ENCODE data around the gene NIPBL. TPM values are rescaled to one million over a fixed set of nuclear protein-coding genes. Genes with fewer than 3 reads are reported as not detected.

The NIPBL gene
- total and polyA plus RNA-seq, 4 experiments from 2014 or later, result 3.8 to 110 (median 74.4) TPM

DNA sequence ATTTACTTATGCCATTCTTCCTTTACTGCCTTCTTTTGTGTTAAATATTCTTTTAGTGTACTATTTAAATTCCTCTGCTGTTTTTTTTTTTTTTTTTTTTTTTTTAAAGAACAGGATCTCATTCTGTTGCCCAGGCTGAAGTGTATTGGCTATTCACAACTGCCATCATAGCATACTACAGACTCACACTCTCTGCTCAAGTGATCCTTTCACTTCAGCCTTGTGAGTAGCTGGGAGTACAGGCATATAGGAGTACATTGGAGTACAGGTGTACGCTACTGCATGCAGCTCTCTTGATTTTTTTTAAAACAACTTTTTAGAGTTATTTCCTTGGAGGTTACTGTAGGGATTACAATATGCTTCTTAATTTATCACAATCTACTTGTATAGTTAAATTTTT, 56.1 kb downstream of the NIPBL start:
- intact Hi-C loops (cut with micrococcal nuclease), result loop anchor here (1.0 kb wide), 1 partner anchor 9 kb away; no protein-coding TSS in a partner anchor
- no peak for DNase-seq
- H3K36me3 Mint-ChIP-seq, result peaks cover 0 to 3% of the 10 kb centered on the region in 2 donors
- no peaks in the 10 kb centered on the region for H3K36me3 ChIP-seq (ENCODE audit: insufficient read depth, low read length)
- ChIA-PET CTCF (ENCODE audit: partially characterized antibody) (no interaction called here), POLR2A (ENCODE audit: partially characterized antibody) (no interaction called here)
- H3K27me3 Mint-ChIP-seq, result no peaks in the 10 kb centered on the region
- H3K4me1 ChIP-seq (ENCODE audit: insufficient read depth, low read length), result peaks cover 59% of the 10 kb centered on the region
- H3K27me3 ChIP-seq (ENCODE audit: insufficient read depth, low read length), result no peaks in the 10 kb centered on the region
- no peak overlapping the region for H3K27ac Mint-ChIP-seq
- no peak overlapping the region for H3K4me3 ChIP-seq (ENCODE audit: low read length in 2 of 2)
- no peak overlapping the region for H3K27ac ChIP-seq (ENCODE audit: low read depth, low read length)
- peak overlapping the region in 1 of 8 donors; percentile 13 for H3K4me3 Mint-ChIP-seq
- H3K9me3 Mint-ChIP-seq, result peaks cover 0 to 3% (median 0%) of the 10 kb centered on the region in 8 donors
- H3K9me3 ChIP-seq (ENCODE audit: control insufficient read depth in 1 of 2, low read length in 2 of 2), result no peaks in the 10 kb centered on the region
- H3K4me1 Mint-ChIP-seq, result peaks cover 59 to 90% (median 79%) of the 10 kb centered on the region in 4 donors

GRCh38 chr5:36934740-36935356, 58.3 kb downstream of the NIPBL start:
- H3K4me1 Mint-ChIP-seq, result peaks cover 49 to 86% (median 75%) of the 10 kb centered on the region in 4 donors
- Histone ChIP-seq H3K9me3 (ENCODE audit: control insufficient read depth in 1 of 2, low read length in 2 of 2) (no peaks in the 10 kb centered on the region), H3K4me1 (ENCODE audit: insufficient read depth, low read length) (peaks cover 46% of the 10 kb centered on the region), H3K36me3 (ENCODE audit: insufficient read depth, low read length) (no peaks in the 10 kb centered on the region), H3K4me3 (ENCODE audit: low read length in 2 of 2) (no peak overlapping the region), H3K27ac (ENCODE audit: low read depth, low read length) (no peak overlapping the region), H3K27me3 (ENCODE audit: insufficient read depth, low read length) (no peaks in the 10 kb centered on the region)
- peak overlapping the region in 4 of 8 donors; percentile 1 to 27 (median 16) for H3K4me3 Mint-ChIP-seq
- intact Hi-C loops (cut with micrococcal nuclease), result no loop called here
- no peaks in the 10 kb centered on the region for H3K27me3 Mint-ChIP-seq
- ChIA-PET CTCF (ENCODE audit: partially characterized antibody) (no interaction called here), POLR2A (ENCODE audit: partially characterized antibody) (no interaction called here)
- H3K27ac Mint-ChIP-seq, result peak overlapping the region in 1 of 7 donors; percentile 48
- no peak for DNase-seq
- peaks cover 0 to 3% (median 0%) of the 10 kb centered on the region in 8 donors for H3K9me3 Mint-ChIP-seq
- peaks cover 0 to 3% of the 10 kb centered on the region in 2 donors for H3K36me3 Mint-ChIP-seq

DNA sequence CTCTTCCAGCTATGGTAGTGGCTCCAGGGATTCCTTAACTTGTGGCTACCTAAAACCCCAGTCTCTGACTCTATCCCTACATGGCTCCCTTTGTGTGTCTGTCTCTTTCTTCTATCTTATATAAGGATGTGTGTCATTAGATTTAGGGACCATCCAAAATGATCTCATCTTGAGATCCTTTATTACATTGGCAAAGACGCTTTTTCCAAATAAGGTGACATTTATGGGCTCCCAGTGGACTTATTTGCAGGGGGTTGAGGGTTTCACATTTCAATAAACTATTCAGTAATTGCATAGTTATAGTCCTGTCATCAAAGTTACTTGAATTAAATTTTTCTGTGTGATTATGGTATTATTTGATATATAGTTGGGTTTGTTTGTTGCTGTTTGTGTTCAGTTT, 59.2 kb downstream of the NIPBL start:
- H3K27ac Mint-ChIP-seq, result no peak overlapping the region
- H3K9me3 Mint-ChIP-seq, result peaks cover 0 to 3% (median 0%) of the 10 kb centered on the region in 8 donors
- Histone ChIP-seq H3K36me3 (ENCODE audit: insufficient read depth, low read length) (no peaks in the 10 kb centered on the region), H3K4me3 (ENCODE audit: low read length in 2 of 2) (no peak overlapping the region), H3K27me3 (ENCODE audit: insufficient read depth, low read length) (no peaks in the 10 kb centered on the region), H3K4me1 (ENCODE audit: insufficient read depth, low read length) (peaks cover 39% of the 10 kb centered on the region), H3K27ac (ENCODE audit: low read depth, low read length) (no peak overlapping the region), H3K9me3 (ENCODE audit: control insufficient read depth in 1 of 2, low read length in 2 of 2) (no peaks in the 10 kb centered on the region)
- peaks cover 52 to 84% (median 71%) of the 10 kb centered on the region in 4 donors for H3K4me1 Mint-ChIP-seq
- peaks cover 0 to 3% of the 10 kb centered on the region in 2 donors for H3K36me3 Mint-ChIP-seq
- H3K27me3 Mint-ChIP-seq, result no peaks in the 10 kb centered on the region
- DNase-seq, result no peak
- peak overlapping the region in 1 of 8 donors; percentile 9 for H3K4me3 Mint-ChIP-seq
- ChIA-PET CTCF (ENCODE audit: partially characterized antibody) (no interaction called here), POLR2A (ENCODE audit: partially characterized antibody) (no interaction called here)
- intact Hi-C loops (cut with micrococcal nuclease), result no loop called here

DNA sequence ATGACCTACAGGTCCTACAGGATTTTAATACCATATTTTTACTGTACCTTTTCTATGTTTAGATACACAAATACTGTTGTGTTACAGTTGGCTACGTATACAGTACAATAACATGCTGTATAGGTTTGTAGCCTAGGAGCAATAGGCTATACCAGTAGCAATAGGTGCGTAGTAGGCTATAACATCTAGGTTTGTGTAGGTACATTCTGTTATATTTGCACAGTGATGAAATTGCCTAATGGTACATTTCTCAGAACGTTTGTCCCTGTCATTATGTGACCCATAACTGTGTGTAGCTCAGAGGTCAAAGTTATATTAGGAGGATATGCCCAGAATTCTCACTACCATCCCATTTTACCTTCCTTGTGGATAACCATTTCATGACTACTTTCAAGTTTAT, 59.7 kb downstream of the NIPBL start:
- peak in 1 of 5 donors; percentile 28 for DNase-seq
- Histone ChIP-seq H3K36me3 (ENCODE audit: insufficient read depth, low read length) (no peaks in the 10 kb centered on the region), H3K27ac (ENCODE audit: low read depth, low read length) (no peak overlapping the region), H3K4me3 (ENCODE audit: low read length in 2 of 2) (no peak overlapping the region), H3K9me3 (ENCODE audit: control insufficient read depth in 1 of 2, low read length in 2 of 2) (no peaks in the 10 kb centered on the region), H3K4me1 (ENCODE audit: insufficient read depth, low read length) (peaks cover 34% of the 10 kb centered on the region), H3K27me3 (ENCODE audit: insufficient read depth, low read length) (no peaks in the 10 kb centered on the region)
- POLR2A ChIA-PET (ENCODE audit: partially characterized antibody), result no interaction called here
- no peak overlapping the region for H3K4me3 Mint-ChIP-seq
- no peak overlapping the region for H3K27ac Mint-ChIP-seq
- CTCF ChIA-PET (ENCODE audit: partially characterized antibody), result no interaction called here
- H3K4me1 Mint-ChIP-seq, result peaks cover 52 to 84% (median 72%) of the 10 kb centered on the region in 4 donors
- H3K27me3 Mint-ChIP-seq, result no peaks in the 10 kb centered on the region
- intact Hi-C loops (cut with micrococcal nuclease), result no loop called here
- peaks cover 0 to 3% of the 10 kb centered on the region in 2 donors for H3K36me3 Mint-ChIP-seq
- peaks cover 0 to 3% (median 0%) of the 10 kb centered on the region in 8 donors for H3K9me3 Mint-ChIP-seq

- intact Hi-C loops (cut with micrococcal nuclease), result no loop called here
- peak overlapping the region in 2 of 7 donors; percentile 53 to 57 for H3K27ac Mint-ChIP-seq
- CTCF ChIA-PET (ENCODE audit: partially characterized antibody), result interaction anchor here (1.4 kb wide), 1 partner anchor 9 kb away, joined by 4 read pairs; no protein-coding TSS in a partner anchor
Measured at GRCh38 chr5:36938129-36938528, 61.6 kb downstream of the NIPBL start.

DNA sequence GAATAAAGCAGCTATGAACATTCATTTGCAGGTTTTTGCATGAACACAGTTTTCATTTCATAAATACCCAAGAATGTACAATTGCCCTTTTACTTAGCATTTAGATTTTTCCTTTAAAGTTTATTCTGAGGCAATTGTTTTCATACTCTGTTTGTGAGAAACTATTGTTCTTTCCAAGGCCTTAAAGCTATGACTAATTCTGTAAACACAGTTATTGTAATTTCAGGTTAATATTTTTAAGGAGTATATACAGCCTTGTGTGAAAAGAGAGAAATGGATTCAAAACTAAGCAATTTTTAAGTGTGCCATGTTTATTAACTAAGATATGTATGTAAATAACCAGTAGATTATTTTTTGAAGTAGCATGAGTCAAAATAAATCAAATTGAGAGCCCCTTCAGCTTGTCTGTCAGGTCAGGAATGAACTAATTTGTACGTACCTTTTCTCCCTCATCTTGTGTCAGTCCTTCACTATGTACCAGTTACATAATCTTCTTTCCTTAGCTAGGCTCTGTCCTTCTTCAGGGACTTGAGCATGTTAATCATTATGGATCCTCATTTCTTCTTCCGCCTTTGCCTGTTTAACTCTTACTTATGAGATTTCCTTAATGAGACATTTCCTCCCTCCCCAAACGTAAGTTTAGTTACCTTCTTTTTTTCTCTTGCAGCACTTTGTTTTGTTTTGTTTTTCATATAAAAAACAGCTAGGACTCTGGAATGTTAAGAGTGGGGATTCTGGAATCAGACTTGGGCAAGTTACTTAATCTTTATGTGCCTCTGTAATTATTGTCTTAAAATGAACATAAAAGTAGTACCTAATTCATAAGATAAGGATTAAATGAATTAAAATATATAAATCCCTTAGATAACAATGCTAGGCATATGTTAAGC, 63.6 kb downstream of the NIPBL start:
- intact Hi-C loops (cut with micrococcal nuclease), result no loop called here
- Mint-ChIP-seq H3K36me3 (peaks cover 0 to 2% of the 10 kb centered on the region in 2 donors), H3K27ac (peak overlapping the region in 3 of 7 donors; percentile 17 to 30 (median 19)), H3K4me3 (no peak overlapping the region), H3K9me3 (peaks cover 0 to 1% (median 0%) of the 10 kb centered on the region in 8 donors), H3K27me3 (no peaks in the 10 kb centered on the region), H3K4me1 (peaks cover 45 to 72% (median 60%) of the 10 kb centered on the region in 4 donors)
- Histone ChIP-seq H3K27me3 (ENCODE audit: insufficient read depth, low read length) (no peaks in the 10 kb centered on the region), H3K4me3 (ENCODE audit: low read length in 2 of 2) (no peak overlapping the region), H3K4me1 (ENCODE audit: insufficient read depth, low read length) (peaks cover 16% of the 10 kb centered on the region), H3K36me3 (ENCODE audit: insufficient read depth, low read length) (no peaks in the 10 kb centered on the region), H3K9me3 (ENCODE audit: control insufficient read depth in 1 of 2, low read length in 2 of 2) (no peaks in the 10 kb centered on the region), H3K27ac (ENCODE audit: low read depth, low read length) (no peak overlapping the region)
- POLR2A ChIA-PET (ENCODE audit: partially characterized antibody), result no interaction called here
- CTCF ChIA-PET (ENCODE audit: partially characterized antibody), result no interaction called here
- no peak for DNase-seq

More at GRCh38 chr5:36938129-36938528, 61.6 kb downstream of the NIPBL start:
- Mint-ChIP-seq H3K4me3 (no peak overlapping the region), H3K27me3 (no peaks in the 10 kb centered on the region), H3K9me3 (peaks cover 0 to 3% (median 0%) of the 10 kb centered on the region in 8 donors), H3K36me3 (peaks cover 0 to 3% of the 10 kb centered on the region in 2 donors), H3K4me1 (peaks cover 45 to 70% (median 60%) of the 10 kb centered on the region in 4 donors)
- Histone ChIP-seq H3K4me1 (ENCODE audit: insufficient read depth, low read length) (peaks cover 20% of the 10 kb centered on the region), H3K4me3 (ENCODE audit: low read length in 2 of 2) (no peak overlapping the region), H3K36me3 (ENCODE audit: insufficient read depth, low read length) (no peaks in the 10 kb centered on the region), H3K9me3 (ENCODE audit: control insufficient read depth in 1 of 2, low read length in 2 of 2) (no peaks in the 10 kb centered on the region), H3K27me3 (ENCODE audit: insufficient read depth, low read length) (no peaks in the 10 kb centered on the region), H3K27ac (ENCODE audit: low read depth, low read length) (no peak overlapping the region)
- DNase-seq, result no peak
- POLR2A ChIA-PET (ENCODE audit: partially characterized antibody), result no interaction called here

DNA sequence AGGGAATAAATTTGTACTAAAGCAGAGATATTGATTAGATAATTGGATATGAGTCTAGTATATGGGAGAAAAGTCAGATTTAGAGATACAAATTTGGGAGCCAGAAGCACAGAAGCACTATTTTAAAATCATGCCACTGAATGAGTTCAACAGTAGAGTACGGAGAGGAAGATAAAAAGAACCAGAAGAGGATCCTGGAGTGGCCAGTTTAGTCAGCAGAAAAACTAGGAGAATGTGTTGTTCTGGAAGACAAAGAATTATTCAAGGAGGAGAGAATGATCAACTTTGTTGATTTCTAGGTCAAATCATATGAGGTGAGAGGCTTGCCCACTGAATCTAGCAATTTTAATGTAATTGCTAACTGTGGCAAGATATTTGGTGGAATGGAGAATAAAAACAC, 67.0 kb downstream of the NIPBL start:
- Histone ChIP-seq H3K4me3 (ENCODE audit: low read length in 2 of 2) (no peak overlapping the region), H3K27me3 (ENCODE audit: insufficient read depth, low read length) (no peaks in the 10 kb centered on the region), H3K4me1 (ENCODE audit: insufficient read depth, low read length) (peaks cover 34% of the 10 kb centered on the region), H3K36me3 (ENCODE audit: insufficient read depth, low read length) (no peaks in the 10 kb centered on the region), H3K9me3 (ENCODE audit: control insufficient read depth in 1 of 2, low read length in 2 of 2) (no peaks in the 10 kb centered on the region), H3K27ac (ENCODE audit: low read depth, low read length) (no peak overlapping the region)
- peaks cover 0 to 2% of the 10 kb centered on the region in 2 donors for H3K36me3 Mint-ChIP-seq
- no peak for DNase-seq
- ChIA-PET POLR2A (ENCODE audit: partially characterized antibody) (no interaction called here), CTCF (ENCODE audit: partially characterized antibody) (interaction anchor here (1.4 kb wide), 1 partner anchor 204 kb away, joined by 3 read pairs; no protein-coding TSS in a partner anchor)
- H3K4me3 Mint-ChIP-seq, result no peak overlapping the region
- H3K9me3 Mint-ChIP-seq, result peaks cover 0 to 1% (median 0%) of the 10 kb centered on the region in 8 donors
- peaks cover 36 to 61% (median 51%) of the 10 kb centered on the region in 4 donors for H3K4me1 Mint-ChIP-seq
- H3K27ac Mint-ChIP-seq, result peak overlapping the region in 2 of 7 donors; percentile 21 to 42
- intact Hi-C loops (cut with micrococcal nuclease), result no loop called here
- no peaks in the 10 kb centered on the region for H3K27me3 Mint-ChIP-seq
